SK-N-SH treated with all-trans-retinoic acid at 6 μM for 48 hours (cell line): ENCODE measurements around the gene FXYD6.

Source experiments
- ESRRG ChIP-seq: fragments of 250-450 bp; sonication (Bioruptor Pico); IDR thresholded peaks from 2 replicates; pipeline ENCODE4 v1.6.1; 2021; ENCODE audit warnings: mild to moderate bottlenecking
- PATZ1 ChIP-seq: fragments of 250-450 bp; sonication (Bioruptor Pico); IDR thresholded peaks from 2 replicates; pipeline ENCODE4 v1.8.0; 2020; ENCODE audit warnings: mild to moderate bottlenecking, moderate library complexity, borderline replicate concordance
- ZFP3 ChIP-seq: fragments of 250-450 bp; sonication (Bioruptor Pico); IDR thresholded peaks from 2 replicates; pipeline ENCODE4 v1.5.0; 2020; ENCODE audit warnings: mild to moderate bottlenecking, moderate library complexity
- TF ChIP-seq, protein P1 (sequence below): fragments of 250-450 bp; sonication (Bioruptor Pico); IDR thresholded peaks from 2 replicates; pipeline ENCODE4 v1.5.1; 2020; ENCODE audit warnings: low read depth, mild to moderate bottlenecking, moderate library complexity

- TF ChIP-seq PATZ1 (CRISPR knock-in tag): no peak
- no peak for TF ChIP-seq ZFP3 (CRISPR knock-in tag)
- no peak for TF ChIP-seq ESRRG
- TF ChIP-seq, protein P1, sequence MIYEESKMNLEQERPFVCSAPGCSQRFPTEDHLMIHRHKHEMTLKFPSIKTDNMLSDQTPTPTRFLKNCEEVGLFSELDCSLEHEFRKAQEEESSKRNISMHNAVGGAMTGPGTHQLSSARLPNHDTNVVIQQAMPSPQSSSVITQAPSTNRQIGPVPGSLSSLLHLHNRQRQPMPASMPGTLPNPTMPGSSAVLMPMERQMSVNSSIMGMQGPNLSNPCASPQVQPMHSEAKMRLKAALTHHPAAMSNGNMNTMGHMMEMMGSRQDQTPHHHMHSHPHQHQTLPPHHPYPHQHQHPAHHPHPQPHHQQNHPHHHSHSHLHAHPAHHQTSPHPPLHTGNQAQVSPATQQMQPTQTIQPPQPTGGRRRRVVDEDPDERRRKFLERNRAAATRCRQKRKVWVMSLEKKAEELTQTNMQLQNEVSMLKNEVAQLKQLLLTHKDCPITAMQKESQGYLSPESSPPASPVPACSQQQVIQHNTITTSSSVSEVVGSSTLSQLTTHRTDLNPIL (CRISPR knock-in tag): no peak
These were observed 25.1 kb upstream of the FXYD6 start for GRCh38 chr11:117901601-117902000.
